HT-29 (cell line): ENCODE measurements around the gene RPS2. TPM values are rescaled to one million over a fixed set of nuclear protein-coding genes. Genes with fewer than 3 reads are reported as not detected.
A peak's percentile ranks its signal among the peaks of the same experiment; 100 is the strongest.
"Not testable (repeated sequence)": the region's sequence is repeated elsewhere in the genome, so short reads cannot be mapped to it uniquely, and the experiment has no call there.

Experiments
- DNase-seq: peaks from one replicate; pipeline ENCODE4 v3.0.0-alpha.2; 2015; ENCODE audit warnings: low spot score
- small RNA-seq: library from RNA; depleted of rRNA; stranded (forward); fragments of <200 nt; gene quantifications from one replicate; pipeline ENCODE3, GENCODE V24; 2014
- total RNA-seq: library from RNA; depleted of rRNA; stranded (reverse); fragments of >200 nt; shearing (Covaris generic); gene quantifications from 2 replicates; pipeline ENCODE4 v1.2.3, GENCODE V29; 2014; rRNA removed

Gene RPS2
- total RNA-seq, 1 experiment from 2014 or later = 4,154 TPM

GRCh38 chr16:1920727-1921171 is 43.9 kb downstream of the RPS2 start:
- peak; percentile 54 for DNase-seq

GRCh38 chr16:1920122-1920521 is 44.5 kb downstream of the RPS2 start:
- DNase-seq = not testable (repeated sequence)

GRCh38 chr16:1919327-1919998 is 45.2 kb downstream of the RPS2 start:
- no peak for DNase-seq

- DNase-seq = no peak
Measured at GRCh38 chr16:1918351-1919326, 46.0 kb downstream of the RPS2 start, which contains the start of gene HS3ST6. Gene HS3ST6, minus strand, starts transcription at chr16:1918415. Its CDS starts 92 bp downstream, at chr16:1918323.

GRCh38 chr16:1917665-1918350 is 46.8 kb downstream of the RPS2 start:
- no peak for DNase-seq

GRCh38 chr16:1917056-1917664 is 47.5 kb downstream of the RPS2 start:
- no peak for DNase-seq

GRCh38 chr16:1916640-1916990 is 48.0 kb downstream of the RPS2 start:
- DNase-seq = no peak

GRCh38 chr16:1915732-1916639 is 48.6 kb downstream of the RPS2 start:
- no peak for DNase-seq

GRCh38 chr16:1914988-1915387 is 49.6 kb downstream of the RPS2 start:
- no peak for DNase-seq

GRCh38 chr16:1914084-1914608 is 50.5 kb downstream of the RPS2 start:
- no peak for DNase-seq

- peak; percentile 50 for DNase-seq
Measured at GRCh38 chr16:1913327-1914083, 51.1 kb downstream of the RPS2 start.

- no peak for DNase-seq
Measured at GRCh38 chr16:1912215-1912543, 52.4 kb downstream of the RPS2 start.

Small RNA genes lying within 50 kb of the gene (small RNA-seq; reads per million reads assigned to genes)
- gene AC005363.2 (not detected), gene RN7SL219P (not detected), gene SNORA10 (not detected), gene SNORA64 (not detected)

Other genes with a start within 250 kb of the RPS2 start
- 186 and 224 TPM in 2 replicates for gene NME3, start 193.3 kb downstream of the RPS2 start, total RNA-seq
- gene EME2, start 192.0 kb downstream of the RPS2 start, total RNA-seq = 75.6 and 84.1 TPM in 2 replicates
- gene MRPS34, start 191.7 kb downstream of the RPS2 start, total RNA-seq = 355 and 493 TPM in 2 replicates
- gene SPSB3, start 182.3 kb downstream of the RPS2 start, total RNA-seq = 96.9 and 102 TPM in 2 replicates
- 215 and 217 TPM in 2 replicates for gene NUBP2, start 181.9 kb downstream of the RPS2 start, total RNA-seq
- 0.08 TPM in 1 of 2 replicates, not detected in the other for gene IGFALS, start 171.1 kb downstream of the RPS2 start, total RNA-seq
- 81.9 and 85.2 TPM in 2 replicates for gene HAGH, start 138.0 kb downstream of the RPS2 start, total RNA-seq
- 85.5 and 92.5 TPM in 2 replicates for gene FAHD1, start 137.6 kb downstream of the RPS2 start, total RNA-seq
- gene MEIOB, start 92.7 kb downstream of the RPS2 start, total RNA-seq = not detected in 2 replicates
- gene HS3ST6, start 46.4 kb downstream of the RPS2 start, total RNA-seq = not detected in 2 replicates
- 31.7 and 35.7 TPM in 2 replicates for gene MSRB1, start 21.6 kb downstream of the RPS2 start, total RNA-seq
- gene RPL3L, start 10.1 kb downstream of the RPS2 start, total RNA-seq = not detected in 2 replicates
- 415 and 426 TPM in 2 replicates for gene NDUFB10, start 5.3 kb downstream of the RPS2 start, total RNA-seq
- not detected in 2 replicates for gene RNF151, start 2.0 kb upstream of the RPS2 start, total RNA-seq
- 134 and 140 TPM in 2 replicates for gene TBL3, start 7.2 kb upstream of the RPS2 start, total RNA-seq
- gene NOXO1, start 16.6 kb upstream of the RPS2 start, total RNA-seq = 141 and 161 TPM in 2 replicates
- 51.7 and 70.3 TPM in 2 replicates for gene GFER, start 19.4 kb upstream of the RPS2 start, total RNA-seq
- 1.9 and 2.3 TPM in 2 replicates for gene SYNGR3, start 25.1 kb upstream of the RPS2 start, total RNA-seq
- gene ZNF598, start 45.0 kb upstream of the RPS2 start, total RNA-seq = 42.9 and 49.0 TPM in 2 replicates
- gene NPW, start 55.0 kb upstream of the RPS2 start, total RNA-seq = 0.91 and 2.7 TPM in 2 replicates
- gene NHERF2, start 62.1 kb upstream of the RPS2 start, total RNA-seq = 258 and 259 TPM in 2 replicates
- 157 and 215 TPM in 2 replicates for gene NTHL1, start 83.0 kb upstream of the RPS2 start, total RNA-seq
- gene TSC2, start 83.2 kb upstream of the RPS2 start, total RNA-seq = 75.1 and 85.0 TPM in 2 replicates
- 72.1 and 74.7 TPM in 2 replicates for gene PKD1, start 171.1 kb upstream of the RPS2 start, total RNA-seq
- gene RAB26, start 183.8 kb upstream of the RPS2 start, total RNA-seq = 13.4 and 24.9 TPM in 2 replicates
- gene TRAF7, start 191.0 kb upstream of the RPS2 start, total RNA-seq = 166 and 170 TPM in 2 replicates
- gene CASKIN1, start 231.8 kb upstream of the RPS2 start, total RNA-seq = 0.08 and 2.5 TPM in 2 replicates
- gene MLST8, start 240.6 kb upstream of the RPS2 start, total RNA-seq = 98.9 and 117 TPM in 2 replicates
- 33.6 and 34.6 TPM in 2 replicates for gene BRICD5, start 246.0 kb upstream of the RPS2 start, total RNA-seq